Astrocyte (in vitro differentiated cells and primary cell): ENCODE data around the gene AGPAT4.

Experiments
- CTCF ChIP-seq: IDR thresholded peaks from 2 replicates; pipeline ENCODE4 v1.5.1; 2011; ENCODE audit warnings: low read depth, mild to moderate bottlenecking, inconsistent platforms, low read length, moderate library complexity; ENCODE audit not compliant: insufficient read depth
- EZH2 ChIP-seq: IDR thresholded peaks from 2 replicates; pipeline ENCODE4 v1.6.1; 2012; ENCODE audit warnings: mild to moderate bottlenecking, low read length, inconsistent platforms; ENCODE audit not compliant: insufficient read depth

- TF ChIP-seq CTCF (no peak), EZH2 (no peak)
Measured at GRCh38 chr6:161103475-161103874, 170.4 kb downstream of the AGPAT4 start.
